Activated CD8-positive, alpha-beta T cell treated with anti-CD3 and anti-CD28 coated beads for 36 hours (primary cell): ENCODE measurements around the gene MEGF8. TPM values are rescaled to one million over a fixed set of nuclear protein-coding genes. Genes with fewer than 3 reads are reported as not detected.

Experiments used
- ATAC-seq: fragments of 200-7000 bp; cut with Tn5 transposase; one replicate; pipeline ENCODE4 v1.10.0; 2021; ENCODE audit warnings: mild to moderate bottlenecking, moderate library complexity
- CTCF ChIA-PET: fragments of 350-600 bp; sonication (Branson Sonifier 250); formaldehyde crosslinking; loops from one replicate; lab custom pipeline; 2021; ENCODE audit warnings: antibody characterized with exemption; lab: Charles Lee
- POLR2A ChIA-PET: fragments of 350-600 bp; sonication (Branson Sonifier 250); formaldehyde crosslinking; loops from one replicate; lab custom pipeline; 2021; ENCODE audit warnings: antibody characterized with exemption; lab: Charles Lee
- DNase-seq: peaks from one replicate; pipeline ENCODE4 v3.0.0-alpha.2; 2020
- H3K27ac Mint-ChIP-seq: one replicate; pipeline ENCODE4 v1.8.0; 2021; ENCODE audit warnings: mild to moderate bottlenecking, mixed read lengths
- H3K27me3 Mint-ChIP-seq: one replicate; pipeline ENCODE4 v1.8.0; 2021; ENCODE audit warnings: mixed read lengths
- H3K36me3 Mint-ChIP-seq: one replicate; pipeline ENCODE4 v1.8.0; 2021; ENCODE audit warnings: low read depth, mixed read lengths
- H3K4me1 Mint-ChIP-seq: one replicate; pipeline ENCODE4 v1.8.0; 2021; ENCODE audit warnings: low read depth, mixed read lengths
- H3K4me3 Mint-ChIP-seq: one replicate; pipeline ENCODE4 v1.8.0; 2021; ENCODE audit warnings: mild to moderate bottlenecking, moderate library complexity, mixed read lengths
- H3K9me3 Mint-ChIP-seq: one replicate; pipeline ENCODE4 v1.8.0; 2021; ENCODE audit warnings: mixed read lengths
- intact Hi-C: fragments of 100-400 bp; cut with micrococcal nuclease; formaldehyde crosslinking; loops from one replicate; pipeline ENCODE4 v1.10.0; 2022
- total RNA-seq, 2 experiments: library from RNA; stranded (reverse); gene quantifications; one replicate each; pipeline ENCODE4 v1.2.3, GENCODE V29; 2021
- TF ChIP-seq, protein P1 (sequence below): fragments of 200-600 bp; IDR thresholded peaks from one replicate; pipeline ENCODE4 v1.8.0; 2022; ENCODE audit warnings: antibody characterized with exemption, mild to moderate bottlenecking

MEGF8 gene
- total RNA-seq, 2 experiments from 2014 or later, result 7.0 to 8.0 TPM

DNA sequence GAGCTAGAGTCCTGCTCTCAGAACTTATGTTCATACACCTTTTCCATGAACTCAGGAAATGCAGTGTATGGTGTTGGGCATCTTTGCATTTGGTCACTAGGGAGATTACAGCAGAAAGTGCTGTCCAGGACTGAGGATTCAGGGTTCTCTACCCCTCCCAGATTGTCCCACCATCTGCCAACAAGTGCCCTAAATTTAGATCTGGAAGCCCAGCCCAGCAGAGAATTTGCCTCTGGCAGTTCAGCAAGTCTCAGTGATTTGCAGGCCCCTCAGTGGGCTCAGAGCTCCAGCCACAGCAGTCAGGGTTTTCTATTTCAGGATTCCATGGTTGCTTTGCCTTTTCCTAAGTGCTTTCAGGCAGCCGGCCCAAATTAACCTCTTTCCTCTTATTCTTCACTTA is 41.2 kb downstream of the MEGF8 start:
- TF ChIP-seq, protein P1, sequence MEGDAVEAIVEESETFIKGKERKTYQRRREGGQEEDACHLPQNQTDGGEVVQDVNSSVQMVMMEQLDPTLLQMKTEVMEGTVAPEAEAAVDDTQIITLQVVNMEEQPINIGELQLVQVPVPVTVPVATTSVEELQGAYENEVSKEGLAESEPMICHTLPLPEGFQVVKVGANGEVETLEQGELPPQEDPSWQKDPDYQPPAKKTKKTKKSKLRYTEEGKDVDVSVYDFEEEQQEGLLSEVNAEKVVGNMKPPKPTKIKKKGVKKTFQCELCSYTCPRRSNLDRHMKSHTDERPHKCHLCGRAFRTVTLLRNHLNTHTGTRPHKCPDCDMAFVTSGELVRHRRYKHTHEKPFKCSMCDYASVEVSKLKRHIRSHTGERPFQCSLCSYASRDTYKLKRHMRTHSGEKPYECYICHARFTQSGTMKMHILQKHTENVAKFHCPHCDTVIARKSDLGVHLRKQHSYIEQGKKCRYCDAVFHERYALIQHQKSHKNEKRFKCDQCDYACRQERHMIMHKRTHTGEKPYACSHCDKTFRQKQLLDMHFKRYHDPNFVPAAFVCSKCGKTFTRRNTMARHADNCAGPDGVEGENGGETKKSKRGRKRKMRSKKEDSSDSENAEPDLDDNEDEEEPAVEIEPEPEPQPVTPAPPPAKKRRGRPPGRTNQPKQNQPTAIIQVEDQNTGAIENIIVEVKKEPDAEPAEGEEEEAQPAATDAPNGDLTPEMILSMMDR, result no peak
- ChIA-PET CTCF (no interaction called here), POLR2A (no interaction called here)
- Mint-ChIP-seq H3K27ac (no peak overlapping the region), H3K27me3 (no peaks in the 10 kb centered on the region), H3K36me3 (peaks cover 12% of the 10 kb centered on the region), H3K4me1 (no peaks in the 10 kb centered on the region), H3K4me3 (no peak overlapping the region), H3K9me3 (no peaks in the 10 kb centered on the region)
- no peak for ATAC-seq
- intact Hi-C loops, result no loop called here
- DNase-seq, result no peak

GRCh38 chr19:42367929-42368328 is 42.5 kb downstream of the MEGF8 start:
- H3K27ac Mint-ChIP-seq, result no peak overlapping the region
- no peaks in the 10 kb centered on the region for H3K9me3 Mint-ChIP-seq
- ChIA-PET POLR2A (interaction anchor here (0.7 kb wide), 1 partner anchor 240 kb away, joined by 3 read pairs; no protein-coding TSS in a partner anchor), CTCF (no interaction called here)
- no peak for DNase-seq
- H3K36me3 Mint-ChIP-seq, result peaks cover 12% of the 10 kb centered on the region
- TF ChIP-seq, protein P1, result no peak
- no peak overlapping the region for H3K4me3 Mint-ChIP-seq
- H3K4me1 Mint-ChIP-seq, result no peaks in the 10 kb centered on the region
- intact Hi-C loops, result no loop called here
- no peaks in the 10 kb centered on the region for H3K27me3 Mint-ChIP-seq
- ATAC-seq, result no peak

- Mint-ChIP-seq H3K27me3 (no peaks in the 10 kb centered on the region), H3K9me3 (no peaks in the 10 kb centered on the region)
- intact Hi-C loops, result no loop called here
These were observed 42.9 kb downstream of the MEGF8 start for GRCh38 chr19:42368360-42368759.

GRCh38 chr19:42368765-42369164 is 43.3 kb downstream of the MEGF8 start:
- CTCF ChIA-PET, result no interaction called here
- Mint-ChIP-seq H3K27ac (no peak overlapping the region), H3K9me3 (no peaks in the 10 kb centered on the region), H3K27me3 (no peaks in the 10 kb centered on the region), H3K4me1 (no peaks in the 10 kb centered on the region), H3K4me3 (no peak overlapping the region), H3K36me3 (peaks cover 7% of the 10 kb centered on the region)
- intact Hi-C loops, result no loop called here
- POLR2A ChIA-PET, result no interaction called here
- no peak for DNase-seq
- TF ChIP-seq, protein P1, result no peak
- ATAC-seq, result no peak

More at GRCh38 chr19:42368360-42368759, 42.9 kb downstream of the MEGF8 start:
- no peak overlapping the region for H3K27ac Mint-ChIP-seq
- ChIA-PET CTCF (no interaction called here), POLR2A (no interaction called here)
- no peak overlapping the region for H3K4me3 Mint-ChIP-seq
- H3K36me3 Mint-ChIP-seq, result peaks cover 9% of the 10 kb centered on the region
- TF ChIP-seq, protein P1, result no peak
- no peak for ATAC-seq
- no peak for DNase-seq
- H3K4me1 Mint-ChIP-seq, result no peaks in the 10 kb centered on the region

- no peak overlapping the region for H3K4me3 Mint-ChIP-seq
- DNase-seq (no peak), ATAC-seq (no peak)
- no peak overlapping the region for H3K27ac Mint-ChIP-seq
- H3K4me1 Mint-ChIP-seq, result no peaks in the 10 kb centered on the region
- TF ChIP-seq, protein P1, result no peak
- H3K36me3 Mint-ChIP-seq, result no peaks in the 10 kb centered on the region
- no peaks in the 10 kb centered on the region for H3K27me3 Mint-ChIP-seq
- ChIA-PET POLR2A (no interaction called here), CTCF (no interaction called here)
- no peaks in the 10 kb centered on the region for H3K9me3 Mint-ChIP-seq
- intact Hi-C loops, result no loop called here
These were observed 44.1 kb downstream of the MEGF8 start for GRCh38 chr19:42369433-42370067.
